ENCODE data around the gene ZBTB8A. TPM values are rescaled to one million over a fixed set of nuclear protein-coding genes. Genes with fewer than 3 reads are reported as not detected.

ZBTB8A gene
- total and polyA plus RNA-seq, 10 of the 15 experiments (the other 5 are each of a cell fraction or from before 2014, with no cell fraction given) = 0.48 to 4.7 (median 2.4) TPM

DNA sequence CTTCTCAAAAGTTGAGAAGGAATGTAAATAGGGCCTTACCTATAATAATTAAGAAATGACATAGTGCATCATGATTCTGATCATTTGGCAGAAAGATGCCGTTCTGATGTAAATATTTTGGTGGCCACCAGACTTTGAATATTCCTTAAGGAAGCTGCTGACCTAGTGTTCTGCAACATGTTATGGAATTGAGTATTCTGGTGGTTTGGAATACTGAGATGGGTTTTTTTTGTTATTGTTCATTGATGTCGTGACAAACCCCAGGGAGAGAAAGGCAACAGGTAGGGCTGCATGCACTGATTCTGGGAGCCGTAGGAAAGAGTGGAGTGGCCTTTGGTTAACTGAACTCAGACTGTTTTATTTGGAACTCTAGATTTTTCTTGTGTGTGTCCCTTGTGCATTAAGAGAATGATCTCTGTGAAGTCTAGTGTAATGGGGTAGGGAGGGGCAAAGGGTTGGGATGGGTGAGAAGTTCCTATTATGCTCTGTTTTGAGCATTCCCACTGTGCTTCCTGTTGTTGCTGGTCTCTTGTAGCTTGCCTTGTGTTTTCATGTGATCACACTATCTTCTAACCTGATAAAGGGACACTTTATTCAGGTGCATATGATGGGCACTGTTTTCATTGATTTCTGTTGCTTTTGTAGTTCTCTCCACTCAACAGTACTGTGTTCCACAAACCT is 49.3 kb upstream of the ZBTB8A start:
- H3K9ac ChIP-seq (ENCODE audit: control insufficient read depth, insufficient read depth, low read length) = no peak overlapping the region
- FAIRE-seq = no peak
- no peaks in the 10 kb centered on the region for H3K36me3 ChIP-seq (ENCODE audit: control insufficient read depth in 2 of 2, insufficient read depth in 2 of 2, low read length in 1 of 2)
- ChIA-PET RAD21 (ENCODE audit: unreplicated experiment) (no interaction called here), CTCF (no interaction called here), SMC1A (ENCODE audit: uncharacterized antibody, unreplicated experiment) (no interaction called here), POLR2A (no interaction called here)
- no peaks in the 10 kb centered on the region for H3K9me3 ChIP-seq (replicated peaks; ENCODE audit: control insufficient read depth, insufficient read depth, low read length)
- no peak for DNase-seq (ENCODE audit: low read depth, low spot score)
- no TSS peak for BruUV-seq (replicated peaks)
- H2AFZ ChIP-seq (ENCODE audit: control insufficient read depth, low read depth, low read length) = no peak overlapping the region
- H3K4me3 ChIP-seq = no peak overlapping the region
- no peak overlapping the region for H3K4me2 ChIP-seq (ENCODE audit: control insufficient read depth, insufficient read depth)
- in situ Hi-C loops (cut with MboI) (no loop called here), intact Hi-C loops (cut with micrococcal nuclease; ENCODE audit: unreplicated experiment) (no loop called here)
- TF ChIP-seq NBN (IDR thresholded peaks at IDR 0.05) (no peak), POLR2A (IDR thresholded peaks at IDR 0.05; ENCODE audit: low read depth, low read length) (no peak), GATAD2B (conservative IDR thresholded peaks at IDR 0.05; ENCODE audit: low read depth) (no peak), PAX8 (IDR thresholded peaks at IDR 0.05) (no peak), LARP7 (IDR thresholded peaks at IDR 0.05) (no peak), ZNF622 (IDR thresholded peaks at IDR 0.05) (no peak)
- TF ChIP-seq, protein P1, sequence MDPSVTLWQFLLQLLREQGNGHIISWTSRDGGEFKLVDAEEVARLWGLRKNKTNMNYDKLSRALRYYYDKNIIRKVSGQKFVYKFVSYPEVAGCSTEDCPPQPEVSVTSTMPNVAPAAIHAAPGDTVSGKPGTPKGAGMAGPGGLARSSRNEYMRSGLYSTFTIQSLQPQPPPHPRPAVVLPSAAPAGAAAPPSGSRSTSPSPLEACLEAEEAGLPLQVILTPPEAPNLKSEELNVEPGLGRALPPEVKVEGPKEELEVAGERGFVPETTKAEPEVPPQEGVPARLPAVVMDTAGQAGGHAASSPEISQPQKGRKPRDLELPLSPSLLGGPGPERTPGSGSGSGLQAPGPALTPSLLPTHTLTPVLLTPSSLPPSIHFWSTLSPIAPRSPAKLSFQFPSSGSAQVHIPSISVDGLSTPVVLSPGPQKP (IDR thresholded peaks at IDR 0.05; ENCODE audit: low read depth, low read length) = no peak
- TF ChIP-seq, protein P2, sequence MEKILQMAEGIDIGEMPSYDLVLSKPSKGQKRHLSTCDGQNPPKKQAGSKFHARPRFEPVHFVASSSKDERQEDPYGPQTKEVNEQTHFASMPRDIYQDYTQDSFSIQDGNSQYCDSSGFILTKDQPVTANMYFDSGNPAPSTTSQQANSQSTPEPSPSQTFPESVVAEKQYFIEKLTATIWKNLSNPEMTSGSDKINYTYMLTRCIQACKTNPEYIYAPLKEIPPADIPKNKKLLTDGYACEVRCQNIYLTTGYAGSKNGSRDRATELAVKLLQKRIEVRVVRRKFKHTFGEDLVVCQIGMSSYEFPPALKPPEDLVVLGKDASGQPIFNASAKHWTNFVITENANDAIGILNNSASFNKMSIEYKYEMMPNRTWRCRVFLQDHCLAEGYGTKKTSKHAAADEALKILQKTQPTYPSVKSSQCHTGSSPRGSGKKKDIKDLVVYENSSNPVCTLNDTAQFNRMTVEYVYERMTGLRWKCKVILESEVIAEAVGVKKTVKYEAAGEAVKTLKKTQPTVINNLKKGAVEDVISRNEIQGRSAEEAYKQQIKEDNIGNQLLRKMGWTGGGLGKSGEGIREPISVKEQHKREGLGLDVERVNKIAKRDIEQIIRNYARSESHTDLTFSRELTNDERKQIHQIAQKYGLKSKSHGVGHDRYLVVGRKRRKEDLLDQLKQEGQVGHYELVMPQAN (conservative IDR thresholded peaks at IDR 0.05) = no peak
- TF ChIP-seq, protein P3, sequence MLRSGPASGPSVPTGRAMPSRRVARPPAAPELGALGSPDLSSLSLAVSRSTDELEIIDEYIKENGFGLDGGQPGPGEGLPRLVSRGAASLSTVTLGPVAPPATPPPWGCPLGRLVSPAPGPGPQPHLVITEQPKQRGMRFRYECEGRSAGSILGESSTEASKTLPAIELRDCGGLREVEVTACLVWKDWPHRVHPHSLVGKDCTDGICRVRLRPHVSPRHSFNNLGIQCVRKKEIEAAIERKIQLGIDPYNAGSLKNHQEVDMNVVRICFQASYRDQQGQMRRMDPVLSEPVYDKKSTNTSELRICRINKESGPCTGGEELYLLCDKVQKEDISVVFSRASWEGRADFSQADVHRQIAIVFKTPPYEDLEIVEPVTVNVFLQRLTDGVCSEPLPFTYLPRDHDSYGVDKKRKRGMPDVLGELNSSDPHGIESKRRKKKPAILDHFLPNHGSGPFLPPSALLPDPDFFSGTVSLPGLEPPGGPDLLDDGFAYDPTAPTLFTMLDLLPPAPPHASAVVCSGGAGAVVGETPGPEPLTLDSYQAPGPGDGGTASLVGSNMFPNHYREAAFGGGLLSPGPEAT (IDR thresholded peaks at IDR 0.05; ENCODE audit: low read depth) = no peak
- ATAC-seq = no peak
- no peak overlapping the region for H3K27ac ChIP-seq (ENCODE audit: control insufficient read depth, insufficient read depth)
- H4K20me1 ChIP-seq (ENCODE audit: control insufficient read depth, insufficient read depth) = no peaks in the 10 kb centered on the region
- 65% methylated on average over 3 of the region's 3 CpGs for whole genome bisulfite sequencing (ENCODE audit: insufficient coverage, insufficient replicate concordance, low lambda C conversion rate, missing lambda C conversion rate)
- no peaks in the 10 kb centered on the region for H3K4me1 ChIP-seq (ENCODE audit: control insufficient read depth, insufficient read depth, low read length)
- no peaks in the 10 kb centered on the region for H3K79me2 ChIP-seq (ENCODE audit: control insufficient read depth, insufficient read depth, low read length)
- H3K27me3 ChIP-seq (replicated peaks in 1 of 2; ENCODE audit: control insufficient read depth in 2 of 2, insufficient read depth in 2 of 2, low read length in 1 of 2) = peaks cover 0 to 4% of the 10 kb centered on the region in 2 experiments; a peak in 3 of 4 replicates
